Osteoblast (primary cell): Measurements from ENCODE around the gene ARG1. TPM values are rescaled to one million over a fixed set of nuclear protein-coding genes. Genes with fewer than 3 reads are reported as not detected.

Source experiments
- DNase-seq: peaks from one replicate; pipeline ENCODE4 v3.0.0; 2011; ENCODE audit warnings: low spot score, mixed read lengths; ENCODE audit not compliant: insufficient read length; ENCODE audit errors: missing footprints
- H2AFZ ChIP-seq: 2 replicates; pipeline ENCODE4 v1.6.0; 2011; ENCODE audit warnings: mild to moderate bottlenecking, low read length
- H3K27ac ChIP-seq: 2 replicates; pipeline ENCODE4 v1.5.1; 2011; ENCODE audit warnings: mild to moderate bottlenecking, low read depth, low read length, moderate library complexity
- H3K27me3 ChIP-seq: 2 replicates; pipeline ENCODE4 v1.6.0; 2012; ENCODE audit warnings: mild to moderate bottlenecking, control low read depth, inconsistent platforms, low read length, moderate library complexity; ENCODE audit not compliant: insufficient read depth
- H3K36me3 ChIP-seq: 2 replicates; pipeline ENCODE4 v1.5.1; 2011; ENCODE audit warnings: mild to moderate bottlenecking, low read length, control low read depth, moderate library complexity; ENCODE audit not compliant: insufficient read depth
- H3K4me1 ChIP-seq: 2 replicates; pipeline ENCODE4 v1.5.1; 2011; ENCODE audit warnings: mild to moderate bottlenecking, low read length, control low read depth, moderate library complexity; ENCODE audit not compliant: insufficient read depth
- H3K4me2 ChIP-seq: 2 replicates; pipeline ENCODE4 v1.6.0; 2011; ENCODE audit warnings: mild to moderate bottlenecking, low read length; ENCODE audit not compliant: insufficient read depth
- H3K4me3 ChIP-seq: fragments of 200-600 bp; sonication (generic); 3 replicates; pipeline ENCODE4 v1.5.1; 2012; ENCODE audit warnings: mild to moderate bottlenecking, low read length, inconsistent platforms; ENCODE audit not compliant: insufficient read depth
- H3K79me2 ChIP-seq: 2 replicates; pipeline ENCODE4 v1.6.0; 2012; ENCODE audit warnings: mild to moderate bottlenecking, low read length, control low read depth, inconsistent platforms; ENCODE audit not compliant: insufficient read depth
- H3K9me3 ChIP-seq: 2 replicates; pipeline ENCODE4 v1.5.1; 2011; ENCODE audit warnings: low read depth, low read length, control low read depth
- H4K20me1 ChIP-seq: 2 replicates; pipeline ENCODE4 v1.6.0; 2012; ENCODE audit warnings: mild to moderate bottlenecking, low read length, control low read depth; ENCODE audit not compliant: insufficient read depth
- CTCF ChIP-seq: IDR thresholded peaks from 2 replicates; pipeline ENCODE4 v1.5.1; 2011; ENCODE audit warnings: mild to moderate bottlenecking, low read depth, low read length, moderate library complexity; ENCODE audit errors: extremely low read depth
- total RNA-seq: library from RNA; depleted of rRNA; stranded (reverse); fragments of >200 nt; gene quantifications from 2 replicates; pipeline ENCODE4 v1.2.3, GENCODE V29; 2012

ARG1 gene
- total RNA-seq, 1 donor = not detected

GRCh38 chr6:131592935-131593334 is 19.9 kb downstream of the ARG1 start:
- Histone ChIP-seq H3K79me2 (no peaks in the 10 kb centered on the region), H2AFZ (no peak overlapping the region), H3K4me2 (no peak overlapping the region), H3K27me3 (no peaks in the 10 kb centered on the region), H3K36me3 (peaks cover 76% of the 10 kb centered on the region), H3K9me3 (no peaks in the 10 kb centered on the region), H3K4me1 (no peaks in the 10 kb centered on the region), H4K20me1 (no peaks in the 10 kb centered on the region), H3K27ac (no peak overlapping the region), H3K4me3 (no peak overlapping the region)
- DNase-seq = peak; percentile 11
- TF ChIP-seq CTCF = no peak

GRCh38 chr6:131594074-131594473 is 21.0 kb downstream of the ARG1 start:
- no peak for TF ChIP-seq CTCF
- Histone ChIP-seq H3K27me3 (no peaks in the 10 kb centered on the region), H3K9me3 (no peaks in the 10 kb centered on the region), H3K27ac (no peak overlapping the region), H4K20me1 (no peaks in the 10 kb centered on the region), H3K4me1 (no peaks in the 10 kb centered on the region), H3K79me2 (no peaks in the 10 kb centered on the region), H3K4me3 (no peak overlapping the region), H3K36me3 (peaks cover 76% of the 10 kb centered on the region), H3K4me2 (no peak overlapping the region), H2AFZ (no peak overlapping the region)
- no peak for DNase-seq

GRCh38 chr6:131597446-131597845 is 24.4 kb downstream of the ARG1 start:
- TF ChIP-seq CTCF = peak; percentile 38
- H3K27me3 ChIP-seq = no peaks in the 10 kb centered on the region
- no peak overlapping the region for H3K27ac ChIP-seq
- no peak overlapping the region for H2AFZ ChIP-seq
- no peak overlapping the region for H3K4me2 ChIP-seq
- H4K20me1 ChIP-seq = no peaks in the 10 kb centered on the region
- H3K9me3 ChIP-seq = no peaks in the 10 kb centered on the region
- no peak for DNase-seq
- H3K79me2 ChIP-seq = no peaks in the 10 kb centered on the region
- H3K4me1 ChIP-seq = no peaks in the 10 kb centered on the region
- no peak overlapping the region for H3K4me3 ChIP-seq
- peaks cover 92% of the 10 kb centered on the region for H3K36me3 ChIP-seq

GRCh38 chr6:131600716-131601115 is 27.7 kb downstream of the ARG1 start:
- peaks cover 7% of the 10 kb centered on the region for H3K4me1 ChIP-seq
- no peaks in the 10 kb centered on the region for H3K79me2 ChIP-seq
- H3K27me3 ChIP-seq = no peaks in the 10 kb centered on the region
- no peak overlapping the region for H3K4me3 ChIP-seq
- TF ChIP-seq CTCF = no peak
- H3K27ac ChIP-seq = no peak overlapping the region
- DNase-seq = no peak
- no peak overlapping the region for H3K4me2 ChIP-seq
- peaks cover 83% of the 10 kb centered on the region for H3K36me3 ChIP-seq
- H3K9me3 ChIP-seq = no peaks in the 10 kb centered on the region
- no peaks in the 10 kb centered on the region for H4K20me1 ChIP-seq
- H2AFZ ChIP-seq = no peak overlapping the region
